Ishikawa (cell line): ENCODE results near the gene AQP2.

Experiments used
- TF ChIP-seq, protein P1 (sequence below): IDR thresholded peaks from 2 replicates; pipeline ENCODE4 v1.6.1; 2012; ENCODE audit warnings: low read depth, mild to moderate bottlenecking
- TF ChIP-seq, protein P2 (sequence below): IDR thresholded peaks from 2 replicates; pipeline ENCODE4 v1.6.1; 2012

DNA sequence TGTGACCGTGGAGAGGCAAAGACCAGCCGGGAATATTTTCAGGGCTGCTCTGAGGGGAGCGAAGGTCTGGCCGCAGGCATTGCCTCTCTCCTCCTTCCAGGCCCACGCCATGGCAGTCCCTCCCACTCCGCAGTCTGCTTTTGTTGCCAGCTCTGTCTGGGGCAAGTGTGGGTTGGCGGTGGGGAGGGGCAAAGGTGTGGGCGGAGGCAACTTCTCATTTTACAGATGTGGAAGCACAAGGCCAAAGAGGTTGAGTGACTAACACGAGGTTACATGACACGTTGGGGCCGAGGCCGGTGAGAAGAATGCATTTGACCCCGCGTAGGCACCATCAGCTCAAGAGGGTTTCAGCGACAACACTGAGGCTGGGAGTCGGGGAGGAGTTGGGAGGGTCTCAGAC is 40.7 kb upstream of the AQP2 start:
- TF ChIP-seq, protein P1, sequence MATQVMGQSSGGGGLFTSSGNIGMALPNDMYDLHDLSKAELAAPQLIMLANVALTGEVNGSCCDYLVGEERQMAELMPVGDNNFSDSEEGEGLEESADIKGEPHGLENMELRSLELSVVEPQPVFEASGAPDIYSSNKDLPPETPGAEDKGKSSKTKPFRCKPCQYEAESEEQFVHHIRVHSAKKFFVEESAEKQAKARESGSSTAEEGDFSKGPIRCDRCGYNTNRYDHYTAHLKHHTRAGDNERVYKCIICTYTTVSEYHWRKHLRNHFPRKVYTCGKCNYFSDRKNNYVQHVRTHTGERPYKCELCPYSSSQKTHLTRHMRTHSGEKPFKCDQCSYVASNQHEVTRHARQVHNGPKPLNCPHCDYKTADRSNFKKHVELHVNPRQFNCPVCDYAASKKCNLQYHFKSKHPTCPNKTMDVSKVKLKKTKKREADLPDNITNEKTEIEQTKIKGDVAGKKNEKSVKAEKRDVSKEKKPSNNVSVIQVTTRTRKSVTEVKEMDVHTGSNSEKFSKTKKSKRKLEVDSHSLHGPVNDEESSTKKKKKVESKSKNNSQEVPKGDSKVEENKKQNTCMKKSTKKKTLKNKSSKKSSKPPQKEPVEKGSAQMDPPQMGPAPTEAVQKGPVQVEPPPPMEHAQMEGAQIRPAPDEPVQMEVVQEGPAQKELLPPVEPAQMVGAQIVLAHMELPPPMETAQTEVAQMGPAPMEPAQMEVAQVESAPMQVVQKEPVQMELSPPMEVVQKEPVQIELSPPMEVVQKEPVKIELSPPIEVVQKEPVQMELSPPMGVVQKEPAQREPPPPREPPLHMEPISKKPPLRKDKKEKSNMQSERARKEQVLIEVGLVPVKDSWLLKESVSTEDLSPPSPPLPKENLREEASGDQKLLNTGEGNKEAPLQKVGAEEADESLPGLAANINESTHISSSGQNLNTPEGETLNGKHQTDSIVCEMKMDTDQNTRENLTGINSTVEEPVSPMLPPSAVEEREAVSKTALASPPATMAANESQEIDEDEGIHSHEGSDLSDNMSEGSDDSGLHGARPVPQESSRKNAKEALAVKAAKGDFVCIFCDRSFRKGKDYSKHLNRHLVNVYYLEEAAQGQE: no peak
- TF ChIP-seq, protein P2, sequence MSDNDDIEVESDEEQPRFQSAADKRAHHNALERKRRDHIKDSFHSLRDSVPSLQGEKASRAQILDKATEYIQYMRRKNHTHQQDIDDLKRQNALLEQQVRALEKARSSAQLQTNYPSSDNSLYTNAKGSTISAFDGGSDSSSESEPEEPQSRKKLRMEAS: peak; percentile 100
